ENCODE measurements around the gene DNAJB2. TPM values are rescaled to one million over a fixed set of nuclear protein-coding genes. Genes with fewer than 3 reads are reported as not detected.

Gene DNAJB2
- total RNA-seq, 4 donors from 2014 or later: 22.7 to 95.0 (median 54.3) TPM

- H3K27ac ChIP-seq: no peak overlapping the region
- H3K27me3 ChIP-seq: peaks cover 35% of the 10 kb centered on the region
- TF ChIP-seq POLR2A (IDR thresholded peaks at IDR 0.05) (no peak), POLR2AphosphoS5 (IDR thresholded peaks at IDR 0.05) (no peak), EP300 (IDR thresholded peaks at IDR 0.05; ENCODE audit: low read depth) (no peak), CTCF (IDR thresholded peaks at IDR 0.05) (no peak)
- in situ Hi-C loops (cut with MboI; ENCODE audit: low pct_ligation_motif_present in 1 of 4, low pct_unique_long_range_greater_than_20kb in 1 of 4, low sequenced_read_pairs in 3 of 4): loop anchor here in 2 of 4 donors (25.0 kb wide), 1 partner anchor 278 kb away; the partner anchor contains the start of gene CFAP65 (in 2 of the 2)
- no peaks in the 10 kb centered on the region for H3K36me3 ChIP-seq
- no peak for DNase-seq
- no peaks in the 10 kb centered on the region for H3K9me3 ChIP-seq
- intact Hi-C loops (cut with DNase I; ENCODE audit: low total_unique reads): no loop called here
- WGBS, 2 donors (ENCODE audit: low coverage in 1 of 2): 76 to 82% methylated on average over 7 to 16 of the region's 16 CpGs
- no peaks in the 10 kb centered on the region for H3K4me1 ChIP-seq
- H3K4me3 ChIP-seq: no peak overlapping the region
Measured at GRCh38 chr2:219314804-219315468, 35.8 kb downstream of the DNAJB2 start.

- Histone ChIP-seq H3K4me3 (no peak overlapping the region), H3K27ac (no peak overlapping the region), H3K27me3 (peaks cover 51% of the 10 kb centered on the region), H3K36me3 (no peaks in the 10 kb centered on the region), H3K4me1 (no peaks in the 10 kb centered on the region), H3K9me3 (no peaks in the 10 kb centered on the region)
- TF ChIP-seq POLR2A (IDR thresholded peaks at IDR 0.05): no peak
- in situ Hi-C loops (cut with MboI; ENCODE audit: low pct_ligation_motif_present in 1 of 4, low pct_unique_long_range_greater_than_20kb in 1 of 4, low sequenced_read_pairs in 3 of 4) (loop anchor here in 2 of 4 donors (25.0 kb wide), 1 partner anchor 286 kb away; the partner anchor contains the start of gene CFAP65 (in 2 of the 2)), intact Hi-C loops (cut with DNase I; ENCODE audit: low total_unique reads) (no loop called here)
- WGBS, 2 donors (ENCODE audit: low coverage in 1 of 2): 63 to 71% methylated on average over 4 of the region's 4 CpGs
- no peak for DNase-seq
Measured at GRCh38 chr2:219323434-219323833, 44.3 kb downstream of the DNAJB2 start.

- Histone ChIP-seq H3K36me3 (no peaks in the 10 kb centered on the region), H3K27me3 (peaks cover 44% of the 10 kb centered on the region), H3K9me3 (no peaks in the 10 kb centered on the region), H3K4me1 (no peaks in the 10 kb centered on the region), H3K4me3 (no peak overlapping the region), H3K27ac (no peak overlapping the region)
- TF ChIP-seq POLR2AphosphoS5 (IDR thresholded peaks at IDR 0.05) (no peak), POLR2A (IDR thresholded peaks at IDR 0.05) (no peak), CTCF (IDR thresholded peaks at IDR 0.05) (no peak), EP300 (IDR thresholded peaks at IDR 0.05; ENCODE audit: low read depth) (no peak)
- DNase-seq: no peak
- 71 to 79% methylated on average over 2 to 4 of the region's 4 CpGs for WGBS, 2 donors (ENCODE audit: low coverage in 1 of 2)
- in situ Hi-C loops (cut with MboI; ENCODE audit: low pct_ligation_motif_present in 1 of 4, low pct_unique_long_range_greater_than_20kb in 1 of 4, low sequenced_read_pairs in 3 of 4) (no loop called here), intact Hi-C loops (cut with DNase I; ENCODE audit: low total_unique reads) (no loop called here)
Measured at GRCh38 chr2:219325136-219325535, 46.0 kb downstream of the DNAJB2 start.

GRCh38 chr2:219325657-219326315 lies 46.6 kb downstream of the DNAJB2 start:
- no peaks in the 10 kb centered on the region for H3K9me3 ChIP-seq
- no peaks in the 10 kb centered on the region for H3K36me3 ChIP-seq
- TF ChIP-seq CTCF (IDR thresholded peaks at IDR 0.05): no peak
- TF ChIP-seq POLR2A (IDR thresholded peaks at IDR 0.05): no peak
- no peak for TF ChIP-seq EP300 (IDR thresholded peaks at IDR 0.05; ENCODE audit: low read depth)
- TF ChIP-seq POLR2AphosphoS5 (IDR thresholded peaks at IDR 0.05): no peak
- no peak overlapping the region for H3K27ac ChIP-seq
- 34 to 60% methylated on average over 5 to 9 of the region's 9 CpGs for WGBS, 2 donors (ENCODE audit: low coverage in 1 of 2)
- H3K27me3 ChIP-seq: peaks cover 44% of the 10 kb centered on the region
- H3K4me3 ChIP-seq: no peak overlapping the region
- DNase-seq: no peak
- in situ Hi-C loops (cut with MboI; ENCODE audit: low pct_ligation_motif_present in 1 of 4, low pct_unique_long_range_greater_than_20kb in 1 of 4, low sequenced_read_pairs in 3 of 4): no loop called here
- H3K4me1 ChIP-seq: no peaks in the 10 kb centered on the region
- intact Hi-C loops (cut with DNase I; ENCODE audit: low total_unique reads): no loop called here
